CD4-positive, alpha-beta T cell treated with Interleukin-6 for 4 hours (primary cell): Measurements from ENCODE around the gene GRB10.

Experiments used
- DNase-seq: peaks from one replicate; pipeline ENCODE4 v3.0.0-alpha.2; 2020; ENCODE audit warnings: mixed read lengths

The GRB10 gene

GRCh38 chr7:50687096-50687495 lies 95.6 kb downstream of the GRB10 start:
- DNase-seq, result no peak

- DNase-seq, result no peak
Observed at GRCh38 chr7:50685135-50686065, 97.3 kb downstream of the GRB10 start.

GRCh38 chr7:50684713-50685075 lies 98.0 kb downstream of the GRB10 start:
- no peak for DNase-seq

- DNase-seq, result no peak
Observed at GRCh38 chr7:50684011-50684712, 98.5 kb downstream of the GRB10 start.

GRCh38 chr7:50682573-50682972 lies 100.1 kb downstream of the GRB10 start:
- no peak for DNase-seq

GRCh38 chr7:50682079-50682478 lies 100.6 kb downstream of the GRB10 start:
- DNase-seq, result no peak

GRCh38 chr7:50681432-50682045 lies 101.2 kb downstream of the GRB10 start:
- DNase-seq, result no peak

- DNase-seq, result no peak
Observed at GRCh38 chr7:50679218-50680007, 103.3 kb downstream of the GRB10 start.

- DNase-seq, result no peak
Observed at GRCh38 chr7:50678586-50678985, 104.1 kb downstream of the GRB10 start.

GRCh38 chr7:50677638-50677996 lies 105.1 kb downstream of the GRB10 start:
- DNase-seq, result no peak

GRCh38 chr7:50676740-50677637 lies 105.7 kb downstream of the GRB10 start:
- DNase-seq, result no peak

- DNase-seq, result no peak
Observed at GRCh38 chr7:50676079-50676478, 106.6 kb downstream of the GRB10 start.

- no peak for DNase-seq
Observed at GRCh38 chr7:50674896-50675835, 107.5 kb downstream of the GRB10 start.

- no peak for DNase-seq
Observed at GRCh38 chr7:50674299-50674698, 108.4 kb downstream of the GRB10 start.

GRCh38 chr7:50673096-50673495 lies 109.6 kb downstream of the GRB10 start:
- no peak for DNase-seq

- no peak for DNase-seq
Observed at GRCh38 chr7:50672045-50672444, 110.7 kb downstream of the GRB10 start.

GRCh38 chr7:50671386-50671785 lies 111.3 kb downstream of the GRB10 start:
- DNase-seq, result no peak

- DNase-seq, result no peak
Observed at GRCh38 chr7:50669890-50670289, 112.8 kb downstream of the GRB10 start.

GRCh38 chr7:50667789-50668226 lies 114.9 kb downstream of the GRB10 start:
- DNase-seq, result no peak

- no peak for DNase-seq
Observed at GRCh38 chr7:50667338-50667737, 115.4 kb downstream of the GRB10 start.

GRCh38 chr7:50666124-50666496 lies 116.6 kb downstream of the GRB10 start:
- DNase-seq, result no peak
